NCI-H1417 treated with DMSO at 0.1 percent for 48 hours (cell line): ENCODE results near the gene PHF12.

Source experiments
- DNase-seq: peaks from one replicate; lab custom pipeline; 2025; lab: John Stamatoyannopoulos, UW

PHF12 gene

GRCh38 chr17:28975031-28975430 lies 23.7 kb upstream of the PHF12 start:
- no peak for DNase-seq

GRCh38 chr17:28974451-28974850 lies 23.1 kb upstream of the PHF12 start:
- no peak for DNase-seq

- DNase-seq, result no peak
Measured at GRCh38 chr17:28973425-28973824, 22.1 kb upstream of the PHF12 start.

DNA sequence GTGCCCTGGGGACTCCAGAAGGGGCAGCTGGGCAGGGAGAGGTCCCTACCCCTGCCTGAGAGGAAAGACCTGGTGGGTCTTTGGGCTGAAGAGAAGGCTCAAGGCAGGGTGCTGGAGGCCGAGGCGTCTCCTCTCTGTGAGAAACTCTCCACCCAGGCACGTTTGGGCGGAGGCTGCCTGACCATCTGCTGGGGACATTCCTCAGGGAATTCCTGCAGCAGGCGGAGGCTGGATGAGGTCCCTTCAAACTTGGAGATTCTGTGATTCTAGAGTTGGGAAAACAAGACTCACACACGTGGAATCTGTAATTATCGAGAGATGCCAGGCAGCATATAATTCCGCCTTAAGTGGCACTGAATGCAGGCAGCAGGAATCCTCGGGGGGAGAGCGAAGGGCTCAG lies 21.1 kb upstream of the PHF12 start:
- no peak for DNase-seq

DNA sequence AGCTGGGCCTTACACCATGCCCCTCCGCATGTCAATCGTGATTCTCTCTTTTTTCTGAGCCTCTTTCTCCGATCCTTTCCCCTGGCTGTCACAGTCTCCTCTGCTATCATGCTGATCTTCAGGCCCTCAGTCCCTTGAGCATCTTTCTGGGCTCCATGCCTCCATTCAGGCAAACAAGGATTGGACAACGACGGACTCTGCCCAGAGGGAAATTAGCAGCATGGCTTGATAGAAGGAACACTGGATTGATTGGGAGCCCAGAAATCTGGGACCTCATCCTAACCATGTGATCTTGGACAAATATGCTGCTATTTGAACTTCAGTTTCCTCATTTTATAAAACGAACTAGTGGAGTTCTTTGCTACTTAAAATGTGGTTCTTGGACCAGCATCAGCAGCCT lies 19.6 kb upstream of the PHF12 start:
- no peak for DNase-seq

DNA sequence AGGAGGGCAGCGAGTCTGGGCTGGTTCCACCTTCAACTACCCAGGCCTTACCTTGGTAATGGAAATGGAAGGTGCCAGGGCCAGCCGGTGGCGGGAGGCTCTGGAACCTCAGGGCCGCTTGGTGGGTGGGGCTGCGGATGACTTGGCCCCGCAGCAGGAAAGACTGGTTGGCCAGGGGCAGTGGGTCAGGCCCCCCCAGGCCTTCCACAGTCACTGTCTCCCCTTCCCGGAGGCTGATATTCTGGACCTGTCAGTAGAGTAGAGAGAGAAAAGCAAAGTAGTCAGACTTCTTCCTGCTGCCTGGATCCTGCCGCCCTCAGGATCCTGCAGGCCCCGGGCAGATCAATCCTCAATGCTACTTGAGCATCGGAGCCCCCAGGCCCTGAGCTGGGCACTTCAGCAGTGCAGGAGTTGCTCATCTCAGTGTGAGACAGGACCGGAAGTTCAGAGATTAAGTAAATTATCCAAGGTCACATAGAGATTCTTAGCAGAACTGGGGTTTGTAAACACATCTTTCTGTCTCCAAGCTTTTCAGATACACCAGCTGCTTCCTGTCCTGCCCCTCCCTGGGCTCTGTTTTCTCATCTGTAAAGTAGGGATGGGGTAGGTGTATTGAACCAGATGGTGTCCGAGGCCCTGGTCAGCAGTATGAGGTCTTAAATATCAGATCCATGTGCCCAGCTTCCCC lies 18.5 kb upstream of the PHF12 start:
- DNase-seq, result no peak

- no peak for DNase-seq
Measured at GRCh38 chr17:28968914-28969295, 17.6 kb upstream of the PHF12 start.

DNA sequence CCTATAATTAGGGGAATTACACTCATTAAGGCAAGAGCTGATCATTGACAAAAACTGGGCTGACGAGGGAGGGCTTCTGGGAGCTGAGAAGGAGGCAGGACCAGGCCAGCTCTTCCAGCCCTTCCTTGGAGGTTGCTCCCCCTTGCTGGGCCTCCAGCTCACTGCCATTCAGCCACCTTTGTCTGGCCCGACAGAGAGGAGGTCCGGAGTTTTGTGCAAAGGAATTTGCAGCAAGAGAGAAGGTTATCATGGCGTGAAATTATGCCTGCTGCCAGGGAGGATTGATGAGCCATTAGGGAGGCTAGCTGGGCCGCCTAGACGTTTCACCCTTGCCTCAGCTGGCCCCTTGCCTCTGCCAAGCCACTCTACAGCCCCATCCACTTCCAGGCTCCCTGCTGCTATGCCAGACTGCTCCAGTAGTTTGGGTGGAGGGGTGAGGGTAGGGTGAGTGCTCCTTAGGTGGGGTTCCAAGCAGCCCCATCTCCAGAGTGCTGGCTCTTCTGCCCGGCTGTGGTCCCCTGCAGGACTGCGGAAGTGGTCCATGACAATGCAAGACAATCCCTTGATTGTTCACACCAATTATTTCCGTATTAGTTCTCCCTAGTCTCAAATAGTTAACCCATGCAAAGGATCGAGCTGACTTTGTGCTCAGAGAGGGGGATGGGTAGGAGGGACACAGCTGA lies 17.1 kb upstream of the PHF12 start:
- DNase-seq, result no peak

DNA sequence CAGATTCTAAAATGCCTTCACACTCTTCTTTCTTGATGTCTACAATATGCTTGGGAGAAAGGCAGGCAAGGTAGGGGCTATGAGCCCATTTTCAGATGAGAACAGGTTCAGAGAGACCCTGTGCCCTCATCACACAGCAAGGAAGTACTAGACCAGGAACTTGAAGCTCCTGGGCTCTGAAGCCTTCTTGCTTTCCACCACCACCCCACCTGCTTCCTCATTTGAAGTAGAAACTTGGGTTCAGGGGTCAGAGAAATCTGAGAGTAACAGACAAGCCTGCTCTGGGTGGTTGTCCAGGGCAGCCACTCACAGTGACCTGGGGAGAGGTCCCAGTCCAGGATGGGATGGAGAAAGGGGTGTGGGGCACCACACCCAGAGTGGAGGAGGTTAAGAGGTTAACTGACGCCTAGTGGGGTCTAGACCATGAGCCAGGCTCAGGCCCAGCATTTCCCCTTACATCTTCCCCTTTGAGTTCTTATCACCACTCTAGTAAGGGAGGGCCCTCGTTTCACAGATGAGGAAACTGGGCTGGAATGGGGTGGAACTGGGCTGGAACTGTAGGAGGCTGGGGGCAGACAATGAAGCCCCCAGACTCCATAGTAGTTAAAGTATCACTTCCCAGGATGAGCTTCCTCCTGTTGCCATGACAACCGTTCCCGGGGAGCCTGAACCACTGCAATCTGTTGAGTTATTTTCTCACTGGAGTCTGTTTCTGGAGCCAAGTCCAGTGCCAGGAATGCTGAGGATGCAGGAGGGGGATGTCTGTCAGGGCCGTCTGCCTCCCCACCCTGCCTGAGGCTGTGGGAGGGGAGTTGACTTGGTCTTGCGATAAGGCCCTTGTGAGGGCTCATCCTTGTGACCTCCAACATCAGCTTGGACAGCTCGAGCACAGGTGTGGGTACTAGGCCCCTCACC lies 16.2 kb upstream of the PHF12 start:
- no peak for DNase-seq

DNA sequence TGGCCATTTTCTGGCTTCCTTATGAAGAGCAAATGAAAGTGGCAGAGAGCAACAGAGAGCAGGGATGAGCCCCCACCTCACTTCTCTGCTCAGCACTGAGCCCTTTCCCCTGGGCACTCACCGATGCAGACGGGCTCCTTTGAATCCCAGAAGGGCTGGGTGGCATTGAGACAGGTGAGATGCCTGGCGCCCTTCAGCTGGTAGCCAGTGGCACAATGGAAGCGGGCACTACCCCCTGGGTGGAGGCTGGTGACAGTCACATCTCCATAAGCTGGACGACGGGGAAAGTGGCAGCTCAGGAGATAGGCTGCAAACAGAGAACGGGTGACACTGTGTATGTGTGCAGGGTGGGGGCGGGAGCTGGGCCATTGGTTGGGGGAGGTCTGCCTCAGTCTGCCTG lies 12.5 kb upstream of the PHF12 start:
- DNase-seq, result no peak

DNA sequence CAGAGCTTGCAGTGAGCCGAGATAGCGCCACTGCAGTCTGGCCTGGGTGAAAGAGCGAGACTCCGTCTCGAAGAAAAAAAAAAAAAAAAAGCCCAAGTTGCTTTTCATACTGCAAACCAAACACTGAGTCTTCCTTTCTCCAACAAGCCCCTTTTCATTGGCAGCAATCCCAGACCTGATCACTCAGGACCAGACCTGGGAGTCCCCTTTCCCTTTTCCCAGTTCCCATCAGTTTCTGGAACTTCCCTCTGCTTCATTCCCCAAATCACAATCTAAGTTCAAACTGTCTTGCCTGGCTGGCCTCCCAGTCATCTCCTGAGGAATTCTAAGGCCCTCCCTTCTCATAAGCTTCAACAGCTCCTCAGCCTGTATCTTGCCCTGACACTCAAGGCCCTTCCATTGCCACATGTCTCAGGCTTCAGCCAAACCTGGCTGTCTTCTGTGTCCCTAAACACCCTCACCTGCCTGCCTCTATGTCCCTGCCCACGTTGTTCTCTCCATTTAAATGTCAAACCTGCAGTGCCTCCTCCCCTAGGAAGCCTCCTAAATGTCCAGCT lies 11.8 kb upstream of the PHF12 start:
- DNase-seq, result no peak

DNA sequence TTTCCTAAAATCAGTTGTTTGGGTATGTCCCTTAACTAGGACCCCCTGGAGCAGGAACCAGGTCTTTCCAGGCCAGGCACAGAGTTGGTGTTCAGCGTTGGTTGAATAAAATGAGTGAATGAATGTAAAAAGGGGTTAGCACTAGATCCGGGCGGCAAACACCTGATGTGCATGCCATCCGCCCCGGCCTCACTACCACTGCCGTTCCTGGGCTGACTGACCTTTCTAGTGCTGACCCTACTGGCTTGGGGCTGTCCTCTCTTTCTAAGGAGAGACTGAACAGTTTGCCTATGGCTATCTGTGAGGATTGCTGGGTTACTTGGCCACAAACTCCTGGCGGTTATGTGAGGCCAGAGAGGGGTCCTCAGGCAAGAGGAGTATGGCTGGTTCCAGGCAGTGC lies 10.1 kb upstream of the PHF12 start:
- no peak for DNase-seq

GRCh38 chr17:28960256-28961061 lies 9.1 kb upstream of the PHF12 start:
- no peak for DNase-seq

DNA sequence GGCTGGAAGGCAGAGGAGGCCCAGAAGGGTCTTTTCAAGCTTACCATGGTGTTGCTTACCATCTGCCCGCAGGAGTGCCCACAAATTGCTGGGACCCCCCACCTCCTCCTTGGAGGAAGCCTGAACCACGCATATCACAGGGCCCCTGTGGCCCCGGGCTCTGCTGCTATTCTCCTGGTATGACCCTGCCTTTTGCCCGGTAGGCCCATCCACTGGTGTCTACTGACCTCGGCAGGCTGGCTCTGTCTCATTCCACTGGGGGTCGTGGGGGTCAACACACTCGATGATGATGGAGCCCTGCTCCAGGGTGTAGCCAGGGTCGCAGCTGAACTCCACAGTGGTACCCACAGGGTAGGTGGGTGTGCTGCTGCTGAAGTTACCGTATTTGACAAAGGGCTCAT lies 8.2 kb upstream of the PHF12 start:
- DNase-seq, result no peak

DNA sequence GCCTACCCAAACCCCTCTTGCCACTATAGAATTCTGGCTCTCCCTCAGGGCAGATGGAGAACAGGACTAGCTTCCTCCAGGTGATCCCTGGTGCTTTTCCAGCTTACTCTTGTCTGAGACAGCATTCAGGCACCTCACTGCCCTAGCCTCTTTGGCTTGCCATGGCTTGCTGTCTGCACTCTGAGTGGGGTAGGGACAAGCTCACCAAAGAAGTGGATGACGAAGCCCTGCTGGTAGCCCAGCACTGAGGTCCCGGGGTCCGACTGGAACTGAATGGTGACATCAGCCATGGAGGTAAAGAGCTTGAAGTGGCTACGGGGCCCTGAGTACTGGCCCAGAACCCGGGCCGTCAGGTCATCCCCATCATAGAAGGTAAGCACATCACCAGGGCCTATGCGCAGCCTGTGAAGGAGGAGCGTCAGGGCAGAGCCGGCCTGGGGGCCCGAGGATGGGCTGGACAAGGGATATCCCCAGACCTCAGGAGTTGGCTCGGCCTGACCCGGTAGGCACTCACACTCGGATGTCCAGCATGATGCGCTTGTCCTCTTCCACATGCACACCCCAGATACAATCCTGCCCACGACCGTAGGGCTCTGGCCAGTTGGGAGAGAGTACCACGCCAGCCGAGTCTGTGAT lies 7.6 kb upstream of the PHF12 start:
- no peak for DNase-seq

GRCh38 chr17:28957992-28958355 lies 6.7 kb upstream of the PHF12 start:
- DNase-seq, result no peak

- no peak for DNase-seq
Measured at GRCh38 chr17:28957277-28957991, 6.1 kb upstream of the PHF12 start.

DNA sequence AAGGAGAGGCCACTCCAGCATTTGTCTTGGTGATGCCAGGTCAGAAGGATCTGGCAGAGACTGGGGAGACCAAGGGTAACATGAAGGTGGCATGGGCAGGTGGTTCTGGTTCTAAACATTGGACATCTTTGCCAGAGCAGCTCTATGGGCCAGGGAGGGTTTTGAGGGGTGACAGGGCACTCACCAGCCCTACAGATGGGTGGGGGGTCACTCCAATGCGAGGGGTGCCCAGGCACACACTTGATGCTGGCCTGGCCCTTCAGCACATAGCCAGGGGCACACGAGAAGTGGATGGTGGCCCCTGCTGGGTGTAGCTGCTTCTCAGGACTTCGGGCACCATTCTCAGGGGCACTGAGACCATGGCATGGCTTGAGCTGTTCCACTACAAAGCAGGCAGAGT lies 5.5 kb upstream of the PHF12 start:
- DNase-seq, result no peak

DNA sequence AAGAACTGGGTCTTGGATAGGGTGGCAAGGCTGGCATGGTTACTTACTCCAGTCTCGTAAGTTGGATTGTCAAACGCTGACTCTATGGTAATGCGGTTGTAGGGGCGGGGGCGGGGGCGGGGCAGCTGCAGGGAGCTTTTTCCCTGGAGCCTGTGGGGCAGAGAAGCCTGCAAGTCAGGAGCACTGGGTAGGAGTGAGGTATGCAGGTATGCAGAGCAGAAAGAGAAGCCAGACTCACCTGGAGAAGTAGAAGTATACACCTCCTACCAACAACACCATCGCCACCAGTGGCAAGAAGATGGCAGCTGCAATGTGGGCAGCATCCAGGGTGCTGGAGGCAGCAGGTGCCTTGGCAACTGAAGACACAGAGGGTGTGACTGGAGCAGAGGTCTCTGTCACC lies 4.8 kb upstream of the PHF12 start:
- DNase-seq, result no peak

GRCh38 chr17:28955408-28955807 lies 4.1 kb upstream of the PHF12 start:
- DNase-seq, result no peak

DNA sequence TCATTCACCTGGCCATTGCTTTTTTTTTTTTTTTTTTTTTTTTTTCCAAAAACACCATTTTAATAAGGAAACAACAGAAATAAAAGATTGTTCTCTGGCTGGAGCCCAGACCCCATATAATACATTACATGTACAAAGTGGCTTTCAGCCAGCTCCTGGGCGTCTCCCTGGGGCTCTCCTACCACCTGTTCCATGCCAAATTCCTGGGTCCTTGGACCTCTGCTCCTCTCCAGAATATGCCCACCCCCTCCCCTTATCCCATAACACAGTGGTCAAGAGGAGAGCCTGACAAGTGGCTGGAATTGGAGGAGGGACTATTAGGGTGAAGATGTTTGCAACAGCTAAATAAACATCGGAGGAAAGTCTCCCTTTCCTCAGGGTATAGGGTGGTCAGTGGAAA lies 3.6 kb upstream of the PHF12 start:
- no peak for DNase-seq
